ENCODE results near the gene IGFL3.

DNA sequence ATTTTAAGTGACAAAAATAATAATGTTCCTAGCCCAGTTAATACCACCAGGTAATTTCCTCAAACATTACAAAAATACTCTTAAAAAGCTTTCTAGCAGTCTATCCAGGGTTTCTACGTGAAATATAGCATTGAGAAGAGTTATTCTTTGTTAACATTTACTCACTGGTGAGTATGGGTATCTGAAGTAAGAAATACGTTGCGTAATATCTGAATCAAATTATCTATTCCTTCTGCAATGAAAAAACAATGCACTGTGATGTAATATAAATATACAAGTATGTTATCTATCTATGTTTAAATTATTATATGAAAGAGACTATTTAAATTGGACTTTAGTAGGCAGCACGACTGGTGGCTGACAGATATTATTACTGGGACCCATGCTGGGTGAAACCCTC, 17.8 kb upstream of the IGFL3 start:
- TF ChIP-seq, protein P1, sequence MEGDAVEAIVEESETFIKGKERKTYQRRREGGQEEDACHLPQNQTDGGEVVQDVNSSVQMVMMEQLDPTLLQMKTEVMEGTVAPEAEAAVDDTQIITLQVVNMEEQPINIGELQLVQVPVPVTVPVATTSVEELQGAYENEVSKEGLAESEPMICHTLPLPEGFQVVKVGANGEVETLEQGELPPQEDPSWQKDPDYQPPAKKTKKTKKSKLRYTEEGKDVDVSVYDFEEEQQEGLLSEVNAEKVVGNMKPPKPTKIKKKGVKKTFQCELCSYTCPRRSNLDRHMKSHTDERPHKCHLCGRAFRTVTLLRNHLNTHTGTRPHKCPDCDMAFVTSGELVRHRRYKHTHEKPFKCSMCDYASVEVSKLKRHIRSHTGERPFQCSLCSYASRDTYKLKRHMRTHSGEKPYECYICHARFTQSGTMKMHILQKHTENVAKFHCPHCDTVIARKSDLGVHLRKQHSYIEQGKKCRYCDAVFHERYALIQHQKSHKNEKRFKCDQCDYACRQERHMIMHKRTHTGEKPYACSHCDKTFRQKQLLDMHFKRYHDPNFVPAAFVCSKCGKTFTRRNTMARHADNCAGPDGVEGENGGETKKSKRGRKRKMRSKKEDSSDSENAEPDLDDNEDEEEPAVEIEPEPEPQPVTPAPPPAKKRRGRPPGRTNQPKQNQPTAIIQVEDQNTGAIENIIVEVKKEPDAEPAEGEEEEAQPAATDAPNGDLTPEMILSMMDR (IDR thresholded peaks at IDR 0.05 in 4 of 5, conservative IDR thresholded peaks at IDR 0.05 in 1 of 5): no peak
- TF ChIP-seq POLR2A (IDR thresholded peaks at IDR 0.05): no peak

All from gastrocnemius medialis (tissue), 4 donors.